HEK293 (cell line): Measurements from ENCODE around the gene MDM2.

Experiments used
- ATF2 ChIP-seq: fragments of 450-650 bp; formaldehyde crosslinking; IDR thresholded peaks from 2 replicates; pipeline ENCODE4 v1.5.1; 2016; ENCODE audit warnings: missing biosample characterization, missing genetic modification characterization, low read depth
- CTCF ChIP-seq: fragments of 450-650 bp; formaldehyde crosslinking; IDR thresholded peaks from 2 replicates; pipeline ENCODE4 v1.5.1; 2016; ENCODE audit warnings: missing biosample characterization, missing genetic modification characterization
- TCF7L2 ChIP-seq: IDR thresholded peaks from 2 replicates; pipeline ENCODE4 v1.6.1; 2011; ENCODE audit warnings: low read depth, mild to moderate bottlenecking, inconsistent platforms, low read length, moderate library complexity, borderline replicate concordance
- YY1 ChIP-seq: fragments of 450-650 bp; formaldehyde crosslinking; IDR thresholded peaks from 2 replicates; pipeline ENCODE4 v1.5.1; 2018; ENCODE audit warnings: missing biosample characterization, missing genetic modification characterization
- ZIC2 ChIP-seq: fragments of 450-650 bp; formaldehyde crosslinking; IDR thresholded peaks from 2 replicates; pipeline ENCODE4 v1.5.1; 2016; ENCODE audit warnings: missing biosample characterization, missing genetic modification characterization
- ZNF138 ChIP-seq: fragments of 450-650 bp; formaldehyde crosslinking; IDR thresholded peaks from 2 replicates; pipeline ENCODE4 v1.5.1; 2016; ENCODE audit warnings: missing biosample characterization, missing genetic modification characterization, borderline replicate concordance
- ZNF148 ChIP-seq: fragments of 450-650 bp; formaldehyde crosslinking; IDR thresholded peaks from 2 replicates; pipeline ENCODE4 v1.5.0; 2017; ENCODE audit warnings: missing biosample characterization, missing genetic modification characterization, borderline replicate concordance
- ZNF175 ChIP-seq: fragments of 450-650 bp; formaldehyde crosslinking; IDR thresholded peaks from 2 replicates; pipeline ENCODE4 v1.5.1; 2016; ENCODE audit warnings: missing biosample characterization, missing genetic modification characterization
- ZNF24 ChIP-seq: fragments of 450-650 bp; formaldehyde crosslinking; IDR thresholded peaks from 2 replicates; pipeline ENCODE4 v1.5.1; 2016; ENCODE audit warnings: missing biosample characterization, missing genetic modification characterization
- ZNF549 ChIP-seq: fragments of 450-650 bp; IDR thresholded peaks from 2 replicates; pipeline ENCODE4 v1.5.1; 2018; ENCODE audit warnings: missing biosample characterization, missing genetic modification characterization, mild to moderate bottlenecking, inconsistent platforms, moderate library complexity
- ZNF629 ChIP-seq: fragments of 450-650 bp; formaldehyde crosslinking; IDR thresholded peaks from 2 replicates; pipeline ENCODE4 v1.5.1; 2017; ENCODE audit warnings: missing biosample characterization, missing genetic modification characterization

GRCh38 chr12:68833508-68833907 is 25.5 kb downstream of the MDM2 start:
- no peak for TF ChIP-seq CTCF (tag by site-specific recombination)
- TF ChIP-seq TCF7L2 = no peak
- no peak for TF ChIP-seq ZNF175
- TF ChIP-seq ZNF148 (tag by site-specific recombination) = no peak
- no peak for TF ChIP-seq ZNF24 (tag by site-specific recombination)
- no peak for TF ChIP-seq ATF2 (tag by site-specific recombination)
- TF ChIP-seq ZNF138 (tag by site-specific recombination) = no peak
- TF ChIP-seq ZNF629 = no peak
- TF ChIP-seq YY1 = no peak
- TF ChIP-seq ZIC2 = no peak
- no peak for TF ChIP-seq ZNF549 (tag by site-specific recombination)
